MM.1S (cell line): Measurements from ENCODE around the gene GNE.
"Not testable (repeated sequence)": the region's sequence is repeated elsewhere in the genome, so short reads cannot be mapped to it uniquely, and the experiment has no call there.

Source experiments
- CTCF ChIP-seq: fragments of 300-600 bp; sonication (generic); IDR thresholded peaks from 2 replicates; pipeline ENCODE4 v1.5.1; 2016; ENCODE audit warnings: antibody characterized with exemption, low read length, mixed read lengths
- EZH2 ChIP-seq: fragments of 300-600 bp; sonication (generic); optimal IDR thresholded peaks from 2 replicates; pipeline ENCODE3; 2017; ENCODE audit warnings: low read depth, mild to moderate bottlenecking, antibody characterized with exemption, low read length, mixed read lengths
- EZH2phosphoT487 ChIP-seq: fragments of 300-600 bp; sonication (generic); IDR thresholded peaks from 2 replicates; pipeline ENCODE4 v1.6.1; 2018; ENCODE audit warnings: antibody characterized with exemption, low read length

GRCh38 chr9:36176496-36176895, 81.8 kb downstream of the GNE start:
- not testable (repeated sequence) for TF ChIP-seq EZH2, CTCF, EZH2phosphoT487
